Fibroblast of the aortic adventitia (primary cell): ENCODE results near the gene GALNT13. TPM values are rescaled to one million over a fixed set of nuclear protein-coding genes. Genes with fewer than 3 reads are reported as not detected.

Experiments
- DNase-seq: peaks from one replicate; pipeline ENCODE4 v3.0.0-alpha.2; 2010; ENCODE audit warnings: low read depth
- H3K4me3 ChIP-seq: 2 replicates; pipeline ENCODE4 v1.5.1; 2011; ENCODE audit warnings: low read depth, mild to moderate bottlenecking, control low read depth, low read length, moderate library complexity
- CTCF ChIP-seq: IDR thresholded peaks from 2 replicates; pipeline ENCODE4 v1.5.1; 2011; ENCODE audit warnings: mild to moderate bottlenecking, low read length, control low read depth, inconsistent platforms; ENCODE audit not compliant: insufficient read depth
- total RNA-seq: library from RNA; depleted of rRNA; stranded (reverse); fragments of >200 nt; gene quantifications from 2 replicates; pipeline ENCODE4 v1.2.3, GENCODE V29; 2012; ENCODE audit warnings: low replicate concordance

GALNT13 gene
- total RNA-seq, 1 donor, result 0.45 TPM

GRCh38 chr2:153971855-153972254 is 100.1 kb downstream of the GALNT13 start:
- DNase-seq, result no peak
- TF ChIP-seq CTCF, result no peak
- no peak overlapping the region for H3K4me3 ChIP-seq

- no peak overlapping the region for H3K4me3 ChIP-seq
- no peak for TF ChIP-seq CTCF
- no peak for DNase-seq
Measured at GRCh38 chr2:153972412-153972811, 100.7 kb downstream of the GALNT13 start.

GRCh38 chr2:153986488-153987229 is 114.9 kb downstream of the GALNT13 start:
- no peak overlapping the region for H3K4me3 ChIP-seq
- no peak for DNase-seq
- no peak for TF ChIP-seq CTCF

- DNase-seq, result no peak
- no peak for TF ChIP-seq CTCF
- no peak overlapping the region for H3K4me3 ChIP-seq
Measured at GRCh38 chr2:153990771-153991170, 119.0 kb downstream of the GALNT13 start.

- no peak for DNase-seq
- no peak overlapping the region for H3K4me3 ChIP-seq
- TF ChIP-seq CTCF, result no peak
Measured at GRCh38 chr2:154013514-154013913, 141.8 kb downstream of the GALNT13 start.

- TF ChIP-seq CTCF, result no peak
- H3K4me3 ChIP-seq, result no peak overlapping the region
- no peak for DNase-seq
Measured at GRCh38 chr2:154015233-154015632, 143.5 kb downstream of the GALNT13 start.

- H3K4me3 ChIP-seq, result no peak overlapping the region
- TF ChIP-seq CTCF, result no peak
- DNase-seq, result no peak
Measured at GRCh38 chr2:154029504-154029903, 157.8 kb downstream of the GALNT13 start.
